Ishikawa (cell line): ENCODE measurements around the gene RABGAP1L.

ENCODE experiments used
- CEBPB ChIP-seq: IDR thresholded peaks from 2 replicates; pipeline ENCODE4 v1.6.1; 2012
- EGR1 ChIP-seq: IDR thresholded peaks from 2 replicates; pipeline ENCODE4 v1.6.1; 2012
- EP300 ChIP-seq: IDR thresholded peaks from 2 replicates; pipeline ENCODE4 v1.6.1; 2012; ENCODE audit warnings: borderline replicate concordance
- FOXM1 ChIP-seq: IDR thresholded peaks from 2 replicates; pipeline ENCODE4 v1.6.1; 2012; ENCODE audit warnings: low read depth, borderline replicate concordance
- NFIC ChIP-seq: IDR thresholded peaks from 2 replicates; pipeline ENCODE4 v1.6.1; 2012
- RAD21 ChIP-seq: IDR thresholded peaks from 2 replicates; pipeline ENCODE4 v1.6.1; 2012; ENCODE audit warnings: low read depth
- TAF1 ChIP-seq: IDR thresholded peaks from 2 replicates; pipeline ENCODE4 v1.6.1; 2012; ENCODE audit warnings: low read depth, mild to moderate bottlenecking
- TF ChIP-seq, protein P1 (sequence below): IDR thresholded peaks from 2 replicates; pipeline ENCODE4 v1.6.1; 2012
- TF ChIP-seq, protein P2 (sequence below): IDR thresholded peaks from 2 replicates; pipeline ENCODE4 v1.6.1; 2012
- TF ChIP-seq, protein P3 (sequence below): IDR thresholded peaks from 2 replicates; pipeline ENCODE4 v1.6.1; 2012; ENCODE audit warnings: low read depth, mild to moderate bottlenecking

DNA sequence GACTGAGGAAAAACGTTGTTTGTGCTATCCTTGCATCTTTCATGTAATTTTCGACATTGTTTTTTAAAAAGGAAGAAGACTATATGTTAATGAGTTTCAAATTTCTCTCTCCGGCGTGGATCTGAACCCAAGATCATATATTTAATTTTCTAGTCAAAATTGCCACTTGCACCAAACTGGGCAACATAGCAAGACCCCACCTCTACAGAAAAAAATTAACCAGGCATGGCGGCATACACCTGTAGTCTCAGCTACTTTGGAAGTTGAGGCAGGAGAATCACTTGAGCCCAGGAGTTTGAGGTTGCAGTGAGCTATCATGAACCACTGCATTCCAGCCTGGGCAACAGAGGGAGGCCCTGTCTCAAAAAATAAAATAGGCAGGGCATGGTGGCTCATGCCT is 16.5 kb upstream of the RABGAP1L start:
- TF ChIP-seq NFIC: no peak
- TF ChIP-seq EGR1: no peak
- TF ChIP-seq, protein P1, sequence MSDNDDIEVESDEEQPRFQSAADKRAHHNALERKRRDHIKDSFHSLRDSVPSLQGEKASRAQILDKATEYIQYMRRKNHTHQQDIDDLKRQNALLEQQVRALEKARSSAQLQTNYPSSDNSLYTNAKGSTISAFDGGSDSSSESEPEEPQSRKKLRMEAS: no peak
- TF ChIP-seq FOXM1: no peak
- TF ChIP-seq, protein P2, sequence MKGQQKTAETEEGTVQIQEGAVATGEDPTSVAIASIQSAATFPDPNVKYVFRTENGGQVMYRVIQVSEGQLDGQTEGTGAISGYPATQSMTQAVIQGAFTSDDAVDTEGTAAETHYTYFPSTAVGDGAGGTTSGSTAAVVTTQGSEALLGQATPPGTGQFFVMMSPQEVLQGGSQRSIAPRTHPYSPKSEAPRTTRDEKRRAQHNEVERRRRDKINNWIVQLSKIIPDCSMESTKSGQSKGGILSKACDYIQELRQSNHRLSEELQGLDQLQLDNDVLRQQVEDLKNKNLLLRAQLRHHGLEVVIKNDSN: no peak
- TF ChIP-seq RAD21: no peak
- TF ChIP-seq, protein P3, sequence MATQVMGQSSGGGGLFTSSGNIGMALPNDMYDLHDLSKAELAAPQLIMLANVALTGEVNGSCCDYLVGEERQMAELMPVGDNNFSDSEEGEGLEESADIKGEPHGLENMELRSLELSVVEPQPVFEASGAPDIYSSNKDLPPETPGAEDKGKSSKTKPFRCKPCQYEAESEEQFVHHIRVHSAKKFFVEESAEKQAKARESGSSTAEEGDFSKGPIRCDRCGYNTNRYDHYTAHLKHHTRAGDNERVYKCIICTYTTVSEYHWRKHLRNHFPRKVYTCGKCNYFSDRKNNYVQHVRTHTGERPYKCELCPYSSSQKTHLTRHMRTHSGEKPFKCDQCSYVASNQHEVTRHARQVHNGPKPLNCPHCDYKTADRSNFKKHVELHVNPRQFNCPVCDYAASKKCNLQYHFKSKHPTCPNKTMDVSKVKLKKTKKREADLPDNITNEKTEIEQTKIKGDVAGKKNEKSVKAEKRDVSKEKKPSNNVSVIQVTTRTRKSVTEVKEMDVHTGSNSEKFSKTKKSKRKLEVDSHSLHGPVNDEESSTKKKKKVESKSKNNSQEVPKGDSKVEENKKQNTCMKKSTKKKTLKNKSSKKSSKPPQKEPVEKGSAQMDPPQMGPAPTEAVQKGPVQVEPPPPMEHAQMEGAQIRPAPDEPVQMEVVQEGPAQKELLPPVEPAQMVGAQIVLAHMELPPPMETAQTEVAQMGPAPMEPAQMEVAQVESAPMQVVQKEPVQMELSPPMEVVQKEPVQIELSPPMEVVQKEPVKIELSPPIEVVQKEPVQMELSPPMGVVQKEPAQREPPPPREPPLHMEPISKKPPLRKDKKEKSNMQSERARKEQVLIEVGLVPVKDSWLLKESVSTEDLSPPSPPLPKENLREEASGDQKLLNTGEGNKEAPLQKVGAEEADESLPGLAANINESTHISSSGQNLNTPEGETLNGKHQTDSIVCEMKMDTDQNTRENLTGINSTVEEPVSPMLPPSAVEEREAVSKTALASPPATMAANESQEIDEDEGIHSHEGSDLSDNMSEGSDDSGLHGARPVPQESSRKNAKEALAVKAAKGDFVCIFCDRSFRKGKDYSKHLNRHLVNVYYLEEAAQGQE: no peak
- no peak for TF ChIP-seq CEBPB
- TF ChIP-seq TAF1: no peak
- TF ChIP-seq EP300: no peak
